Measurements from ENCODE around the gene PNP.

Gene PNP

DNA sequence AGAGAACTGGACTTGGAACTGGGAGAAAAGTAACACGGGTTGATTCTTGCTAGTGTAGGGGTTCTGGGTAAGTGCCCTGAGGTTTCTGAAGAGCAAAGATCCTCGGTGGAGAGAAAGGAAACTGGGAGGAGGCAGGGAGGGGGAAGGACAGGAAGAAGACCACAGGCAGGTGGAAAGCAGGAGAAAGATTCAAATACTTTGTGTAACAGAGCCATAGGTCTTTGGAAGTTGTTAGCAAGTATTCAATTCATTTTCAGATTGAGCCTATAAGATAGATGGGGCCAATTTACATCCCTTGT, 1.3 kb downstream of the PNP start:
- Histone ChIP-seq H3K4me1 (ENCODE audit: control insufficient read depth, insufficient read depth, low read length) (no peaks in the 10 kb centered on the region), H3K9me3 (ENCODE audit: control insufficient read depth, low read length) (no peaks in the 10 kb centered on the region), H3K4me3 (ENCODE audit: insufficient read depth, low read depth, low read length) (peak overlapping the region; percentile 58), H3K36me3 (ENCODE audit: control insufficient read depth, insufficient read depth, low read length) (no peaks in the 10 kb centered on the region), H3K27ac (ENCODE audit: insufficient read depth, low read depth, low read length, poor library complexity, severe bottlenecking) (no peak overlapping the region), H3K27me3 (ENCODE audit: control insufficient read depth, insufficient read depth, low read length, poor library complexity, severe bottlenecking) (no peaks in the 10 kb centered on the region)
- WGBS, 2 experiments: 3% methylated on average over 2 of the region's 2 CpGs

DNA sequence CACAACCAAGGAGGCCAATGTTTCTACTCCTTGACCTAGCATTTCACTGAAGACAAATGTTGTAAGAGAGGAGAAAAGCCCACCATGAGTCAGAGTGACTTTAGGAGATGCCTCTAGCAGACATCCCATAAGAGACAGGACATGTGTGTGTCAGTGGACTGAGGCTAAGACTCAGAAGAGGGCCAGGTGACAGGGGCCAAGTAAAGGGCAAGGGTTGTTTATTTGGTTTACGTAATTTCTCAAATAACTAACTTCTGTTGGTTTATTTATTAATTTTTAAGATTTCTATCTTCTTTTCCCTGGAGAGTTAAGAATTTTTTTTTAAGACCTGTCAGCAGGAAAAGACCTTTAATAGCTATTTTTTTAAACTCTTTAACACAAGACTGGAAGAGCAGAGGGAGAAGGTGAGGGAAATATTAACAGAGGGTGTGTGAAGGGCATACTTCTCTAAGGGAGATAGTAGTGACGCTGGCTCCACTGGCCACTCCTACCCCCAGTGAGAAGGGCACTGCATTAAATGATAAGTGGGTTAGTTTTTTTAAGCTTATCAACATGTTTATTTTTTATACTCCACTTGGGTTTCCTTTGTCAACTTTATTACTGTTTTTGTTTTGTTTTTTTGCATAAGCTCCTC, 3.4 kb downstream of the PNP start:
- H3K27ac ChIP-seq (ENCODE audit: insufficient read depth, low read depth, low read length, poor library complexity, severe bottlenecking): no peak overlapping the region
- H3K4me1 ChIP-seq (ENCODE audit: control insufficient read depth, insufficient read depth, low read length): no peaks in the 10 kb centered on the region
- no peak overlapping the region for H3K4me3 ChIP-seq (ENCODE audit: insufficient read depth, low read depth, low read length)
- peaks cover 13% of the 10 kb centered on the region for H3K36me3 ChIP-seq (ENCODE audit: control insufficient read depth, insufficient read depth, low read length)
- H3K27me3 ChIP-seq (ENCODE audit: control insufficient read depth, insufficient read depth, low read length, poor library complexity, severe bottlenecking): no peaks in the 10 kb centered on the region
- WGBS, 2 experiments: 95 to 100% methylated on average over 1 of the region's 2 CpGs
- H3K9me3 ChIP-seq (ENCODE audit: control insufficient read depth, low read length): no peaks in the 10 kb centered on the region

- WGBS, 2 experiments: 90 to 94% methylated on average over 5 of the region's 5 CpGs
- Histone ChIP-seq H3K27me3 (ENCODE audit: control insufficient read depth, insufficient read depth, low read length, poor library complexity, severe bottlenecking) (no peaks in the 10 kb centered on the region), H3K27ac (ENCODE audit: insufficient read depth, low read depth, low read length, poor library complexity, severe bottlenecking) (no peak overlapping the region), H3K36me3 (ENCODE audit: control insufficient read depth, insufficient read depth, low read length) (peaks cover 14% of the 10 kb centered on the region), H3K4me3 (ENCODE audit: insufficient read depth, low read depth, low read length) (no peak overlapping the region), H3K4me1 (ENCODE audit: control insufficient read depth, insufficient read depth, low read length) (no peaks in the 10 kb centered on the region), H3K9me3 (ENCODE audit: control insufficient read depth, low read length) (no peaks in the 10 kb centered on the region)
Observed at GRCh38 chr14:20476776-20477175, 7.6 kb downstream of the PNP start.

GRCh38 chr14:20477211-20477876, 8.1 kb downstream of the PNP start:
- peaks cover 14% of the 10 kb centered on the region for H3K36me3 ChIP-seq (ENCODE audit: control insufficient read depth, insufficient read depth, low read length)
- WGBS, 2 experiments: 84 to 95% methylated on average over 1 of the region's 1 CpG
- H3K27me3 ChIP-seq (ENCODE audit: control insufficient read depth, insufficient read depth, low read length, poor library complexity, severe bottlenecking): no peaks in the 10 kb centered on the region
- no peak overlapping the region for H3K4me3 ChIP-seq (ENCODE audit: insufficient read depth, low read depth, low read length)
- H3K9me3 ChIP-seq (ENCODE audit: control insufficient read depth, low read length): no peaks in the 10 kb centered on the region
- no peaks in the 10 kb centered on the region for H3K4me1 ChIP-seq (ENCODE audit: control insufficient read depth, insufficient read depth, low read length)
- H3K27ac ChIP-seq (ENCODE audit: insufficient read depth, low read depth, low read length, poor library complexity, severe bottlenecking): no peak overlapping the region

DNA sequence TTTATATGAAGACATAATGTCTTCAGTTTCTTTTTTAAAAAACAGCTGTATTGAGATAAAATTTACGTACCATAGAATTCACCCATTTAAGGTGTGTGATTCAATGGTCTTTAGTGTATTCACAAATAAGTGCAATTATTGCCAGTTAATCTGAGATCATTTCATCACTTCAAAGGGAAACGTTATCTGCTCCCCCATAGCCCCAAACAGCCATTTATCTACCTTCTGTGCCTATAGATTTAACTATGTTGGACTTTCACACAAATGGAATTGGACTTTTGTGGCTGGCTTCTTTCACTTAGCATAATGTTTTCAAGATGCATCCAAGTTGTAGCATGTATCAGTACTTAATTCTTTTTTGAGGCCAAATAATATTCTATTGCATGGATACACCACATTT, 9.7 kb downstream of the PNP start:
- H3K36me3 ChIP-seq (ENCODE audit: control insufficient read depth, insufficient read depth, low read length): peaks cover 14% of the 10 kb centered on the region
- H3K9me3 ChIP-seq (ENCODE audit: control insufficient read depth, low read length): no peaks in the 10 kb centered on the region
- H3K4me3 ChIP-seq (ENCODE audit: insufficient read depth, low read depth, low read length): no peak overlapping the region
- H3K27me3 ChIP-seq (ENCODE audit: control insufficient read depth, insufficient read depth, low read length, poor library complexity, severe bottlenecking): no peaks in the 10 kb centered on the region
- H3K4me1 ChIP-seq (ENCODE audit: control insufficient read depth, insufficient read depth, low read length): no peaks in the 10 kb centered on the region
- 92 to 94% methylated on average over 2 of the region's 2 CpGs for WGBS, 2 experiments
- H3K27ac ChIP-seq (ENCODE audit: insufficient read depth, low read depth, low read length, poor library complexity, severe bottlenecking): no peak overlapping the region

DNA sequence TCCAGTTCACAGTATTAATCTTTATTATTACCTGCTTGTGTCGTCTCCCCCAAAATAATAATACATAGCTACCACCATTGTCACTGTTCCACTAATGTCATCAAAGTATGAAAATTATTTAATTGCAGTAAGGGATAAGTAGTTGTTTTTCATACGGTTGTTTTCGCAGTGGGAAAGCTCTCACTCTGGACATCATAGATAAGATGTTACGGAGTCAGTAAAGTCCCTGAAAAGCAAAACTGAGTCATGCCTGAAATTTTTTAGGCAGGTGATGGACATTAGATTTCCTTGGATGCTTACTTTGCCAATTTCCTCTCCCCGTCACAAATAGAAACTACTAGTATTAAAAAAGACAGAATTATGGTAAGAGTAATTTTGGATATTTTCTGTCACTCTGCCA, 13.2 kb downstream of the PNP start:
- peaks cover 4% of the 10 kb centered on the region for H3K36me3 ChIP-seq (ENCODE audit: control insufficient read depth, insufficient read depth, low read length)
- WGBS, 2 experiments: 94 to 97% methylated on average over 4 of the region's 5 CpGs
- no peak overlapping the region for H3K27ac ChIP-seq (ENCODE audit: insufficient read depth, low read depth, low read length, poor library complexity, severe bottlenecking)
- no peaks in the 10 kb centered on the region for H3K9me3 ChIP-seq (ENCODE audit: control insufficient read depth, low read length)
- H3K4me1 ChIP-seq (ENCODE audit: control insufficient read depth, insufficient read depth, low read length): no peaks in the 10 kb centered on the region
- no peaks in the 10 kb centered on the region for H3K27me3 ChIP-seq (ENCODE audit: control insufficient read depth, insufficient read depth, low read length, poor library complexity, severe bottlenecking)
- H3K4me3 ChIP-seq (ENCODE audit: insufficient read depth, low read depth, low read length): no peak overlapping the region

DNA sequence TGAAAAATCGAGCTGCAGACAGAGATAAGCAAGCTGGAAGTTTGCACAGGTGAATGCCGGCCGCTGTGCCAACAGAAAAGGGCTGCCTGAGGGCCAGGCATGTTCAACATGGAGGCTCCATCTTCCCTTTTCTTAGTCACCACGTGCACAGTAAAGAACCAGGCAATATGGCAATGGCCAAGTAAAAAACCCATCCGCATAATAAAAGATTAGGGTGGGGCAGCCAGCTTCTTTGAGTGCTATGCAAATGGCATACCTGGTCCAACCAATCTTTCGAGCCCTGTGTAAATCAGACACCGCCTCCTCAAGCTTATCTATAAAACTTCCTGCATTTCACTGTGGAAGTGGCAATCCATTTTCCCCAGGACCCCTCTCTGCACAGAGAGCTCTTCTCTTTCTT, 16.7 kb downstream of the PNP start:
- no peaks in the 10 kb centered on the region for H3K4me1 ChIP-seq (ENCODE audit: control insufficient read depth, insufficient read depth, low read length)
- H3K9me3 ChIP-seq (ENCODE audit: control insufficient read depth, low read length): no peaks in the 10 kb centered on the region
- H3K4me3 ChIP-seq (ENCODE audit: insufficient read depth, low read depth, low read length): no peak overlapping the region
- no peak overlapping the region for H3K27ac ChIP-seq (ENCODE audit: insufficient read depth, low read depth, low read length, poor library complexity, severe bottlenecking)
- WGBS, 2 experiments: 63 to 67% methylated on average over 7 of the region's 7 CpGs
- no peaks in the 10 kb centered on the region for H3K36me3 ChIP-seq (ENCODE audit: control insufficient read depth, insufficient read depth, low read length)
- H3K27me3 ChIP-seq (ENCODE audit: control insufficient read depth, insufficient read depth, low read length, poor library complexity, severe bottlenecking): no peaks in the 10 kb centered on the region

GRCh38 chr14:20486684-20487395, 17.6 kb downstream of the PNP start:
- Histone ChIP-seq H3K27ac (ENCODE audit: insufficient read depth, low read depth, low read length, poor library complexity, severe bottlenecking) (no peak overlapping the region), H3K9me3 (ENCODE audit: control insufficient read depth, low read length) (no peaks in the 10 kb centered on the region), H3K36me3 (ENCODE audit: control insufficient read depth, insufficient read depth, low read length) (no peaks in the 10 kb centered on the region), H3K27me3 (ENCODE audit: control insufficient read depth, insufficient read depth, low read length, poor library complexity, severe bottlenecking) (no peaks in the 10 kb centered on the region), H3K4me3 (ENCODE audit: insufficient read depth, low read depth, low read length) (no peak overlapping the region), H3K4me1 (ENCODE audit: control insufficient read depth, insufficient read depth, low read length) (no peaks in the 10 kb centered on the region)
- 89% methylated on average over 8 of the region's 8 CpGs for WGBS, 2 experiments

- Histone ChIP-seq H3K36me3 (ENCODE audit: control insufficient read depth, insufficient read depth, low read length) (no peaks in the 10 kb centered on the region), H3K4me3 (ENCODE audit: insufficient read depth, low read depth, low read length) (no peak overlapping the region), H3K9me3 (ENCODE audit: control insufficient read depth, low read length) (no peaks in the 10 kb centered on the region), H3K27ac (ENCODE audit: insufficient read depth, low read depth, low read length, poor library complexity, severe bottlenecking) (no peak overlapping the region), H3K27me3 (ENCODE audit: control insufficient read depth, insufficient read depth, low read length, poor library complexity, severe bottlenecking) (no peaks in the 10 kb centered on the region), H3K4me1 (ENCODE audit: control insufficient read depth, insufficient read depth, low read length) (no peaks in the 10 kb centered on the region)
Observed at GRCh38 chr14:20487396-20487725, 18.2 kb downstream of the PNP start.

DNA sequence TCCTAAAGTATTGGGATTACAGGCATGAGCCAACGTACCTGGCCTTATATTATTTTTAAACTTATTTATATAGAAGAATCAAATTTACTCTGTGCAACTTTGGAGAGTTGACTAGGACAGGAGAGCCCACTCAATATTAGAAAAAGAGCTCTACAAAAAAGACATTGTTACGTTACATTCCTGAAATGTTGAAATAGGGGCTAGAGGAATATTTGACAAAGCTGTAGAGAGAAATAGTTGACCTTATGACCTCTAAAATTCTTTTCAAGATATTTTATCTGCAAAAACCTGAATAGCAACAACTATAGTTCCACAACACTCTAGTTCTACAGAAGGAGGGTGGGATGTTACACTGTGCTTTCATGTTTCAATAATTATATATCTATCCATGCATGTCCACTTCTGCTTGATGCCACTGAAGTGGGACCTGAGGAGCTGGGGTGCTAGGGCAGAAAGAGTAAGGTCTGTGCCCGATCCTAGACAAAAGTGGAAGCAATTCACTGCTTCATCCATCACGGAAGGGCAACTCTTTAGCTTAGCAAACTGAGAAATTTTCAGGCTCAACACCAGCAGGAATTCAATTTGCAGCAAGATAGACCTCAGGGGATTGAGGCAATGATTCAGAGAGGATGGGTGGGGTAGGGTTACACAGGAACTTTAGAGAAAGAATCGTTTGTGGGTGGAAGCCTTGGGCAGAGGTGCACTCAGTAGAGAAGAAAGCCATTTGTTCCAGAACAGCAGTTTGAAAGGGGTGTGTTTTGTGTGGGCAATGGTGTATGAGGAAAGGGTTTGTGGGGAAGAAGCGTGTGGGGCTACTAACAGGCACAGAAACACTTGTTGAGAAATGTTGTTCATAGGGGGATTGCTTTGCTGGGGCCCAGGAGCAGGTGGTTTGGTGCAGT, 20.1 kb downstream of the PNP start:
- H3K27me3 ChIP-seq (ENCODE audit: control insufficient read depth, insufficient read depth, low read length, poor library complexity, severe bottlenecking): no peaks in the 10 kb centered on the region
- no peaks in the 10 kb centered on the region for H3K4me1 ChIP-seq (ENCODE audit: control insufficient read depth, insufficient read depth, low read length)
- 51 to 55% methylated on average over 5 of the region's 6 CpGs for WGBS, 2 experiments
- H3K36me3 ChIP-seq (ENCODE audit: control insufficient read depth, insufficient read depth, low read length): no peaks in the 10 kb centered on the region
- no peak overlapping the region for H3K4me3 ChIP-seq (ENCODE audit: insufficient read depth, low read depth, low read length)
- H3K9me3 ChIP-seq (ENCODE audit: control insufficient read depth, low read length): no peaks in the 10 kb centered on the region
- H3K27ac ChIP-seq (ENCODE audit: insufficient read depth, low read depth, low read length, poor library complexity, severe bottlenecking): no peak overlapping the region

All from ectodermal cell (in vitro differentiated cells).